Urinary bladder (tissue), 4 donors: ENCODE measurements around the gene FBXO36. TPM values are rescaled to one million over a fixed set of nuclear protein-coding genes. Genes with fewer than 3 reads are reported as not detected.
"Not testable (repeated sequence)": the region's sequence is repeated elsewhere in the genome, so short reads cannot be mapped to it uniquely, and the experiment has no call there.

Source experiments
- DNase-seq: peaks from one replicate; pipeline ENCODE4 v3.0.0-alpha.2; 2015; ENCODE audit errors: extremely low spot score
- H3K27ac ChIP-seq: one replicate; pipeline ENCODE4 v1.5.1; 2013; ENCODE audit warnings: low read depth, mild to moderate bottlenecking, moderate library complexity
- H3K36me3 ChIP-seq: one replicate; pipeline ENCODE4 v1.6.1; 2013; ENCODE audit warnings: mild to moderate bottlenecking, moderate library complexity; ENCODE audit not compliant: insufficient read depth
- H3K4me1 ChIP-seq: one replicate; pipeline ENCODE4 v1.6.1; 2013; ENCODE audit warnings: mild to moderate bottlenecking, moderate library complexity; ENCODE audit not compliant: insufficient read depth
- H3K4me3 ChIP-seq: one replicate; pipeline ENCODE4 v1.5.1; 2013; ENCODE audit warnings: low read depth, low read length
- WGBS: extraction: QIAGEN DNeasy Blood & Tissue Kit; methylation state at CpG from one replicate; pipeline ENCODE4 v1.1.7; 2013; 5-methylcytosine and 5-hydroxymethylcytosine counted together
- polyA plus RNA-seq: library from polyadenylated mRNA; stranded (reverse); fragments of 200-250 nt; gene quantifications from one replicate; pipeline ENCODE4 v1.2.3, GENCODE V29; 2013
- total RNA-seq: library from RNA; depleted of rRNA; stranded (reverse); fragments of >200 nt; gene quantifications from one replicate; pipeline ENCODE4 v1.2.3, GENCODE V29; 2014
- donor health status: healthy with polysubstance abuse.
- donor health status: healthy.

Gene FBXO36
- total and polyA plus RNA-seq, 2 donors = 2.3 to 3.2 TPM

- no peak overlapping the region for H3K27ac ChIP-seq
- 86% methylated on average over 3 of the region's 3 CpGs for WGBS
- no peak overlapping the region for H3K4me3 ChIP-seq
Measured at GRCh38 chr2:229956491-229956890, 34.2 kb downstream of the FBXO36 start.

GRCh38 chr2:229963596-229963995 is 41.3 kb downstream of the FBXO36 start:
- DNase-seq, H3K4me3 ChIP-seq, H3K27ac ChIP-seq, H3K36me3 ChIP-seq, H3K4me1 ChIP-seq: not testable (repeated sequence)
- 95% methylated on average over 9 of the region's 9 CpGs for WGBS

More at GRCh38 chr2:229956491-229956890, 34.2 kb downstream of the FBXO36 start:
- no peak for DNase-seq
- no peaks in the 10 kb centered on the region for H3K36me3 ChIP-seq
- H3K4me1 ChIP-seq = no peaks in the 10 kb centered on the region

- 72% methylated on average over 3 of the region's 3 CpGs for WGBS
- Histone ChIP-seq H3K4me1 (no peaks in the 10 kb centered on the region), H3K27ac (no peak overlapping the region), H3K4me3 (no peak overlapping the region), H3K36me3 (no peaks in the 10 kb centered on the region)
- DNase-seq = no peak
Measured at GRCh38 chr2:229969921-229970320, 47.6 kb downstream of the FBXO36 start.

- Histone ChIP-seq H3K4me1 (no peaks in the 10 kb centered on the region), H3K36me3 (no peaks in the 10 kb centered on the region), H3K27ac (no peak overlapping the region), H3K4me3 (no peak overlapping the region)
- DNase-seq = no peak
- 77% methylated on average over 3 of the region's 3 CpGs for WGBS
Measured at GRCh38 chr2:229970406-229970805, 48.1 kb downstream of the FBXO36 start.

GRCh38 chr2:229971298-229971790 is 49.0 kb downstream of the FBXO36 start:
- Histone ChIP-seq H3K36me3 (no peaks in the 10 kb centered on the region), H3K4me1 (no peaks in the 10 kb centered on the region), H3K27ac (no peak overlapping the region), H3K4me3 (no peak overlapping the region)
- no peak for DNase-seq
- WGBS = 78% methylated on average over 3 of the region's 3 CpGs

- H3K4me3 ChIP-seq = no peak overlapping the region
- no peak overlapping the region for H3K27ac ChIP-seq
- DNase-seq = no peak
- no peaks in the 10 kb centered on the region for H3K36me3 ChIP-seq
- 23% methylated on average over 6 of the region's 6 CpGs for WGBS
- no peaks in the 10 kb centered on the region for H3K4me1 ChIP-seq
Measured at GRCh38 chr2:229974266-229974665, 52.0 kb downstream of the FBXO36 start.

- no peaks in the 10 kb centered on the region for H3K4me1 ChIP-seq
- H3K27ac ChIP-seq = peak overlapping the region; percentile 52
- no peaks in the 10 kb centered on the region for H3K36me3 ChIP-seq
- no peak overlapping the region for H3K4me3 ChIP-seq
- 14% methylated on average over 7 of the region's 7 CpGs for WGBS
- peak; percentile 56 for DNase-seq
Measured at GRCh38 chr2:229980431-229981184, 58.3 kb downstream of the FBXO36 start.

- WGBS = 82% methylated on average over 6 of the region's 6 CpGs
- no peak overlapping the region for H3K4me3 ChIP-seq
- DNase-seq = no peak
Measured at GRCh38 chr2:229993236-229993635, 70.9 kb downstream of the FBXO36 start.

GRCh38 chr2:229996320-229996719 is 74.0 kb downstream of the FBXO36 start:
- 72% methylated on average over 4 of the region's 4 CpGs for WGBS
- DNase-seq = no peak

More at GRCh38 chr2:229993236-229993635, 70.9 kb downstream of the FBXO36 start:
- Histone ChIP-seq H3K36me3 (no peaks in the 10 kb centered on the region), H3K27ac (no peak overlapping the region), H3K4me1 (no peaks in the 10 kb centered on the region)

GRCh38 chr2:229997565-229997964 is 75.3 kb downstream of the FBXO36 start:
- DNase-seq = no peak

More at GRCh38 chr2:229996320-229996719, 74.0 kb downstream of the FBXO36 start:
- Histone ChIP-seq H3K27ac (no peak overlapping the region), H3K36me3 (no peaks in the 10 kb centered on the region), H3K4me1 (no peaks in the 10 kb centered on the region), H3K4me3 (no peak overlapping the region)

GRCh38 chr2:230000118-230000841 is 78.0 kb downstream of the FBXO36 start:
- H3K27ac ChIP-seq = no peak overlapping the region
- no peaks in the 10 kb centered on the region for H3K36me3 ChIP-seq
- H3K4me1 ChIP-seq = no peaks in the 10 kb centered on the region
- WGBS = 92% methylated on average over 6 of the region's 6 CpGs
- no peak overlapping the region for H3K4me3 ChIP-seq
- no peak for DNase-seq

More at GRCh38 chr2:229997565-229997964, 75.3 kb downstream of the FBXO36 start:
- H3K27ac ChIP-seq = no peak overlapping the region
- H3K36me3 ChIP-seq = no peaks in the 10 kb centered on the region
- 89% methylated on average over 3 of the region's 3 CpGs for WGBS
- no peak overlapping the region for H3K4me3 ChIP-seq
- H3K4me1 ChIP-seq = no peaks in the 10 kb centered on the region

- Histone ChIP-seq H3K4me3 (no peak overlapping the region), H3K4me1 (no peaks in the 10 kb centered on the region), H3K36me3 (no peaks in the 10 kb centered on the region), H3K27ac (no peak overlapping the region)
- DNase-seq = peak; percentile 5
- 59% methylated on average over 12 of the region's 12 CpGs for WGBS
Measured at GRCh38 chr2:230007931-230008707, 85.8 kb downstream of the FBXO36 start.

GRCh38 chr2:230008708-230009066 is 86.4 kb downstream of the FBXO36 start:
- 96% methylated on average over 1 of the region's 1 CpG for WGBS
- no peak for DNase-seq
- H3K4me3 ChIP-seq = no peak overlapping the region
- no peaks in the 10 kb centered on the region for H3K4me1 ChIP-seq
- H3K27ac ChIP-seq = no peak overlapping the region
- no peaks in the 10 kb centered on the region for H3K36me3 ChIP-seq
